Measurements from ENCODE around the gene SLC7A6. TPM values are rescaled to one million over a fixed set of nuclear protein-coding genes. Genes with fewer than 3 reads are reported as not detected.

The SLC7A6 gene
- total and polyA plus RNA-seq, 9 donors: 6.0 to 11.2 (median 7.5) TPM

- Histone ChIP-seq H3K27ac (ENCODE audit: low read length) (no peak overlapping the region), H3K27me3 (ENCODE audit: control insufficient read depth, insufficient read depth, low read length) (no peaks in the 10 kb centered on the region), H3K9me3 (replicated peaks; ENCODE audit: control insufficient read depth, low read depth, low read length) (no peaks in the 10 kb centered on the region), H3K36me3 (ENCODE audit: control insufficient read depth, insufficient read depth, low read length) (peaks cover 89% of the 10 kb centered on the region), H3K4me3 (ENCODE audit: low read length) (no peak overlapping the region), H3K4me1 (ENCODE audit: control insufficient read depth, insufficient read depth, low read length) (no peaks in the 10 kb centered on the region)
- DNase-seq: no peak
- WGBS (ENCODE audit: insufficient coverage): 94% methylated on average over 2 of the region's 11 CpGs
Measured at GRCh38 chr16:68344252-68344651, 79.9 kb downstream of the SLC7A6 start.

- 82% methylated on average over 9 of the region's 11 CpGs for WGBS (ENCODE audit: insufficient coverage)
- H3K36me3 ChIP-seq (ENCODE audit: control insufficient read depth, insufficient read depth, low read length): peaks cover 90% of the 10 kb centered on the region
- H3K27ac ChIP-seq (ENCODE audit: low read length): no peak overlapping the region
- no peaks in the 10 kb centered on the region for H3K9me3 ChIP-seq (replicated peaks; ENCODE audit: control insufficient read depth, low read depth, low read length)
- H3K27me3 ChIP-seq (ENCODE audit: control insufficient read depth, insufficient read depth, low read length): no peaks in the 10 kb centered on the region
- DNase-seq: no peak
- no peaks in the 10 kb centered on the region for H3K4me1 ChIP-seq (ENCODE audit: control insufficient read depth, insufficient read depth, low read length)
- no peak overlapping the region for H3K4me3 ChIP-seq (ENCODE audit: low read length)
Measured at GRCh38 chr16:68345351-68345810, 81.1 kb downstream of the SLC7A6 start.

- WGBS (ENCODE audit: insufficient coverage): 92% methylated on average over 15 of the region's 16 CpGs
- H3K27me3 ChIP-seq (ENCODE audit: control insufficient read depth, insufficient read depth, low read length): no peaks in the 10 kb centered on the region
- no peaks in the 10 kb centered on the region for H3K9me3 ChIP-seq (replicated peaks; ENCODE audit: control insufficient read depth, low read depth, low read length)
- DNase-seq: no peak
- H3K4me3 ChIP-seq (ENCODE audit: low read length): no peak overlapping the region
- no peaks in the 10 kb centered on the region for H3K4me1 ChIP-seq (ENCODE audit: control insufficient read depth, insufficient read depth, low read length)
- peaks cover 89% of the 10 kb centered on the region for H3K36me3 ChIP-seq (ENCODE audit: control insufficient read depth, insufficient read depth, low read length)
- no peak overlapping the region for H3K27ac ChIP-seq (ENCODE audit: low read length)
Measured at GRCh38 chr16:68345958-68346635, 81.8 kb downstream of the SLC7A6 start.

GRCh38 chr16:68346892-68347480, 82.7 kb downstream of the SLC7A6 start:
- Histone ChIP-seq H3K27me3 (ENCODE audit: control insufficient read depth, insufficient read depth, low read length) (no peaks in the 10 kb centered on the region), H3K4me1 (ENCODE audit: control insufficient read depth, insufficient read depth, low read length) (no peaks in the 10 kb centered on the region), H3K9me3 (replicated peaks; ENCODE audit: control insufficient read depth, low read depth, low read length) (no peaks in the 10 kb centered on the region), H3K27ac (ENCODE audit: low read length) (no peak overlapping the region), H3K4me3 (ENCODE audit: low read length) (no peak overlapping the region), H3K36me3 (ENCODE audit: control insufficient read depth, insufficient read depth, low read length) (peaks cover 90% of the 10 kb centered on the region)
- DNase-seq: no peak
- WGBS (ENCODE audit: insufficient coverage): 83% methylated on average over 9 of the region's 12 CpGs

- no peaks in the 10 kb centered on the region for H3K4me1 ChIP-seq (ENCODE audit: control insufficient read depth, insufficient read depth, low read length)
- H3K9me3 ChIP-seq (replicated peaks; ENCODE audit: control insufficient read depth, low read depth, low read length): no peaks in the 10 kb centered on the region
- H3K27ac ChIP-seq (ENCODE audit: low read length): no peak overlapping the region
- 79% methylated on average over 2 of the region's 4 CpGs for WGBS (ENCODE audit: insufficient coverage)
- DNase-seq: no peak
- H3K36me3 ChIP-seq (ENCODE audit: control insufficient read depth, insufficient read depth, low read length): peaks cover 90% of the 10 kb centered on the region
- H3K4me3 ChIP-seq (ENCODE audit: low read length): no peak overlapping the region
- no peaks in the 10 kb centered on the region for H3K27me3 ChIP-seq (ENCODE audit: control insufficient read depth, insufficient read depth, low read length)
Measured at GRCh38 chr16:68347605-68348004, 83.3 kb downstream of the SLC7A6 start.

GRCh38 chr16:68348639-68349445, 84.5 kb downstream of the SLC7A6 start:
- DNase-seq: no peak
- H3K27me3 ChIP-seq (ENCODE audit: control insufficient read depth, insufficient read depth, low read length): no peaks in the 10 kb centered on the region
- H3K27ac ChIP-seq (ENCODE audit: low read length): no peak overlapping the region
- H3K36me3 ChIP-seq (ENCODE audit: control insufficient read depth, insufficient read depth, low read length): peaks cover 91% of the 10 kb centered on the region
- WGBS (ENCODE audit: insufficient coverage): 90% methylated on average over 20 of the region's 27 CpGs
- H3K9me3 ChIP-seq (replicated peaks; ENCODE audit: control insufficient read depth, low read depth, low read length): no peaks in the 10 kb centered on the region
- no peaks in the 10 kb centered on the region for H3K4me1 ChIP-seq (ENCODE audit: control insufficient read depth, insufficient read depth, low read length)
- H3K4me3 ChIP-seq (ENCODE audit: low read length): no peak overlapping the region

- no peak overlapping the region for H3K4me3 ChIP-seq (ENCODE audit: low read length)
- no peak for DNase-seq
- no peaks in the 10 kb centered on the region for H3K27me3 ChIP-seq (ENCODE audit: control insufficient read depth, insufficient read depth, low read length)
- no peaks in the 10 kb centered on the region for H3K9me3 ChIP-seq (replicated peaks; ENCODE audit: control insufficient read depth, low read depth, low read length)
- WGBS (ENCODE audit: insufficient coverage): 90% methylated on average over 6 of the region's 10 CpGs
- no peak overlapping the region for H3K27ac ChIP-seq (ENCODE audit: low read length)
- no peaks in the 10 kb centered on the region for H3K4me1 ChIP-seq (ENCODE audit: control insufficient read depth, insufficient read depth, low read length)
- H3K36me3 ChIP-seq (ENCODE audit: control insufficient read depth, insufficient read depth, low read length): peaks cover 96% of the 10 kb centered on the region
Measured at GRCh38 chr16:68349838-68350410, 85.6 kb downstream of the SLC7A6 start.

GRCh38 chr16:68350813-68351350, 86.6 kb downstream of the SLC7A6 start:
- no peak overlapping the region for H3K4me3 ChIP-seq (ENCODE audit: low read length)
- 85% methylated on average over 2 of the region's 10 CpGs for WGBS (ENCODE audit: insufficient coverage)
- H3K4me1 ChIP-seq (ENCODE audit: control insufficient read depth, insufficient read depth, low read length): no peaks in the 10 kb centered on the region
- no peak overlapping the region for H3K27ac ChIP-seq (ENCODE audit: low read length)
- peaks cover 95% of the 10 kb centered on the region for H3K36me3 ChIP-seq (ENCODE audit: control insufficient read depth, insufficient read depth, low read length)
- no peaks in the 10 kb centered on the region for H3K9me3 ChIP-seq (replicated peaks; ENCODE audit: control insufficient read depth, low read depth, low read length)
- no peaks in the 10 kb centered on the region for H3K27me3 ChIP-seq (ENCODE audit: control insufficient read depth, insufficient read depth, low read length)
- no peak for DNase-seq

All from muscle of leg (tissue), 11 donors.